ENCODE data around the gene NLRP3. TPM values are rescaled to one million over a fixed set of nuclear protein-coding genes. Genes with fewer than 3 reads are reported as not detected.
A peak's percentile ranks its signal among the peaks of the same experiment; 100 is the strongest.

The NLRP3 gene
- total and polyA plus RNA-seq, 3 experiments from 2014 or later: 1.8 to 3.0 (median 2.6) TPM

- POLR2A ChIA-PET: no interaction called here
- H3K27ac ChIP-seq (ENCODE audit: low read depth, low read length): no peak overlapping the region
- no peak overlapping the region for H3K4me3 ChIP-seq (ENCODE audit: low read length)
- Mint-ChIP-seq H3K36me3 (no peaks in the 10 kb centered on the region), H3K27ac (no peak overlapping the region), H3K27me3 (peaks cover 3 to 7% of the 10 kb centered on the region in 2 donors), H3K4me3 (no peak overlapping the region), H3K4me1 (peaks cover 4 to 14% (median 5%) of the 10 kb centered on the region in 3 donors), H3K9me3 (no peaks in the 10 kb centered on the region)
- H3K4me1 ChIP-seq (ENCODE audit: insufficient read depth, low read length): peaks cover 5% of the 10 kb centered on the region
- DNase-seq: no peak
- H3K9me3 ChIP-seq (ENCODE audit: low read length): no peaks in the 10 kb centered on the region
- H3K27me3 ChIP-seq (ENCODE audit: insufficient read depth, low read length, poor library complexity, severe bottlenecking): no peaks in the 10 kb centered on the region
- CTCF ChIA-PET: interaction anchor here (1.2 to 4.5 kb wide), 2 partner anchors 12 to 100 kb away, joined by 3 to 24 read pairs; no protein-coding TSS in a partner anchor
- H3K36me3 ChIP-seq (ENCODE audit: insufficient read depth, low read length): no peaks in the 10 kb centered on the region
These were observed 30.7 kb upstream of the NLRP3 start for GRCh38 chr1:247385283-247385682.

DNA sequence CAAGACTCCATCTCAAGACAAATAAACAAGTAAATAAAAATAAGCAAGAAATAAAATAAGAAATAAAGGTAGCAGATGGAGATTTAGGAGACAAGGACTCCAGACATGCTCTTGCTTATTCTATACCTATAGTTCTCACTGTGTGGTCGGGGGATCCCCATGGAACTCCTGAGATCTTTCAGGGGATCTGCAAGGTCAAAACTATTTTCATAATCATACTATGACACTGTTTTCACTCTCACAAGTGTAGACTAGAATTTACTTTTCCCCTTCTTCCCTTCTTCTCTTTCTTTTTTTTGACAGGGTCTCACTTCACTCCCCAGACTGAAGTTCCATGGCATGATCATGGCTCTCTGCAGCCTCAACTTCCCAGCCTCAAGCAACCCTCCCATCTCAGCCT, 29.8 kb upstream of the NLRP3 start:
- Mint-ChIP-seq H3K4me1 (peaks cover 6 to 14% (median 10%) of the 10 kb centered on the region in 3 donors), H3K36me3 (no peaks in the 10 kb centered on the region), H3K4me3 (no peak overlapping the region), H3K9me3 (no peaks in the 10 kb centered on the region), H3K27me3 (peaks cover 3 to 7% of the 10 kb centered on the region in 2 donors), H3K27ac (no peak overlapping the region)
- Histone ChIP-seq H3K9me3 (ENCODE audit: low read length) (no peaks in the 10 kb centered on the region), H3K27ac (ENCODE audit: low read depth, low read length) (no peak overlapping the region), H3K4me3 (ENCODE audit: low read length) (no peak overlapping the region), H3K4me1 (ENCODE audit: insufficient read depth, low read length) (peaks cover 10% of the 10 kb centered on the region), H3K36me3 (ENCODE audit: insufficient read depth, low read length) (no peaks in the 10 kb centered on the region), H3K27me3 (ENCODE audit: insufficient read depth, low read length, poor library complexity, severe bottlenecking) (no peaks in the 10 kb centered on the region)
- DNase-seq: no peak
- POLR2A ChIA-PET: no interaction called here
- CTCF ChIA-PET: interaction anchor here (1.2 to 5.6 kb wide), 3 partner anchors 12 to 101 kb away, joined by 3 to 154 read pairs (median 60); no protein-coding TSS in a partner anchor

GRCh38 chr1:247386687-247387086, 29.3 kb upstream of the NLRP3 start:
- Mint-ChIP-seq H3K27ac (peak overlapping the region in 1 of 8 donors; percentile 56), H3K4me3 (no peak overlapping the region)

GRCh38 chr1:247387096-247387495, 28.9 kb upstream of the NLRP3 start:
- DNase-seq: no peak
- POLR2A ChIA-PET: no interaction called here
- H3K27ac Mint-ChIP-seq: peak overlapping the region in 1 of 8 donors; percentile 56

More at GRCh38 chr1:247386687-247387086, 29.3 kb upstream of the NLRP3 start:
- H3K4me1 ChIP-seq (ENCODE audit: insufficient read depth, low read length): peaks cover 10% of the 10 kb centered on the region
- H3K4me3 ChIP-seq (ENCODE audit: low read length): no peak overlapping the region
- CTCF ChIA-PET: interaction anchor here (5.4 to 5.6 kb wide), 2 partner anchors 13 to 100 kb away, joined by 60 to 154 read pairs; no protein-coding TSS in a partner anchor
- H3K27me3 ChIP-seq (ENCODE audit: insufficient read depth, low read length, poor library complexity, severe bottlenecking): no peaks in the 10 kb centered on the region
- Mint-ChIP-seq H3K4me1 (peaks cover 6 to 14% (median 13%) of the 10 kb centered on the region in 3 donors), H3K36me3 (no peaks in the 10 kb centered on the region), H3K9me3 (no peaks in the 10 kb centered on the region), H3K27me3 (peaks cover 0 to 5% of the 10 kb centered on the region in 2 donors)
- H3K27ac ChIP-seq (ENCODE audit: low read depth, low read length): no peak overlapping the region
- no peaks in the 10 kb centered on the region for H3K9me3 ChIP-seq (ENCODE audit: low read length)
- H3K36me3 ChIP-seq (ENCODE audit: insufficient read depth, low read length): no peaks in the 10 kb centered on the region
- no peak for DNase-seq
- POLR2A ChIA-PET: no interaction called here

DNA sequence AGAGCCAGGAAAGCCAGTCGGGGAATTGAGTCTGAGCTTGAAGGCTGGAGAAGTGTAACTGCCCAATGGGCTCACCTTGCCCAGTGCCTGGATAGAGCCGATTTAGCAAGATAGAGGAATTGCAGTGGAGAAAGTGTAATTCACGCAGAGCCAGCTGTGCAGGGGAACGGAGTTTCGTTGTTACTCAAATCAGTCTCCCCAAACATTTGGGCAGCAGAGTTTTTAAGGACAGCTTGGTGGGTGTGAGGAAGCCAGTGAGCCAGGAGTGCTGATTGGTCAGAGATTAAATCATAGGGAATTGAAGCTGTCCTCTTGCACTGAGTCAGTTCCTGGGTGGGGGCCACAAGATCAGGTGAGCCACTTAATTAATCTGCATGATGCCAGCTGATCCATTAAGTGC, 28.4 kb upstream of the NLRP3 start:
- DNase-seq: no peak
- H3K27ac ChIP-seq (ENCODE audit: low read depth, low read length): no peak overlapping the region
- H3K27me3 Mint-ChIP-seq: peaks cover 0 to 5% of the 10 kb centered on the region in 2 donors
- H3K27ac Mint-ChIP-seq: no peak overlapping the region
- H3K4me1 Mint-ChIP-seq: peaks cover 6 to 14% (median 13%) of the 10 kb centered on the region in 3 donors
- no peaks in the 10 kb centered on the region for H3K27me3 ChIP-seq (ENCODE audit: insufficient read depth, low read length, poor library complexity, severe bottlenecking)
- POLR2A ChIA-PET: no interaction called here
- no peak overlapping the region for H3K4me3 Mint-ChIP-seq
- H3K9me3 Mint-ChIP-seq: no peaks in the 10 kb centered on the region
- no peaks in the 10 kb centered on the region for H3K9me3 ChIP-seq (ENCODE audit: low read length)
- no peaks in the 10 kb centered on the region for H3K36me3 ChIP-seq (ENCODE audit: insufficient read depth, low read length)
- H3K36me3 Mint-ChIP-seq: no peaks in the 10 kb centered on the region
- H3K4me1 ChIP-seq (ENCODE audit: insufficient read depth, low read length): peaks cover 10% of the 10 kb centered on the region
- CTCF ChIA-PET: interaction anchor here (1.3 to 5.6 kb wide), 3 partner anchors 14 to 100 kb away, joined by 3 to 154 read pairs (median 60); no protein-coding TSS in a partner anchor
- H3K4me3 ChIP-seq (ENCODE audit: low read length): no peak overlapping the region

More at GRCh38 chr1:247387096-247387495, 28.9 kb upstream of the NLRP3 start:
- CTCF ChIA-PET: interaction anchor here (1.3 to 5.6 kb wide), 3 partner anchors 13 to 100 kb away, joined by 3 to 154 read pairs (median 60); no protein-coding TSS in a partner anchor
- Histone ChIP-seq H3K27me3 (ENCODE audit: insufficient read depth, low read length, poor library complexity, severe bottlenecking) (no peaks in the 10 kb centered on the region), H3K4me3 (ENCODE audit: low read length) (no peak overlapping the region), H3K9me3 (ENCODE audit: low read length) (no peaks in the 10 kb centered on the region), H3K27ac (ENCODE audit: low read depth, low read length) (no peak overlapping the region), H3K36me3 (ENCODE audit: insufficient read depth, low read length) (no peaks in the 10 kb centered on the region), H3K4me1 (ENCODE audit: insufficient read depth, low read length) (peaks cover 10% of the 10 kb centered on the region)
- H3K4me3 Mint-ChIP-seq: no peak overlapping the region
- H3K9me3 Mint-ChIP-seq: no peaks in the 10 kb centered on the region
- peaks cover 0 to 5% of the 10 kb centered on the region in 2 donors for H3K27me3 Mint-ChIP-seq
- peaks cover 6 to 14% (median 13%) of the 10 kb centered on the region in 3 donors for H3K4me1 Mint-ChIP-seq
- no peaks in the 10 kb centered on the region for H3K36me3 Mint-ChIP-seq

GRCh38 chr1:247390116-247390791, 25.7 kb upstream of the NLRP3 start:
- no peaks in the 10 kb centered on the region for H3K27me3 ChIP-seq (ENCODE audit: insufficient read depth, low read length, poor library complexity, severe bottlenecking)
- peaks cover 0 to 3% of the 10 kb centered on the region in 2 donors for H3K27me3 Mint-ChIP-seq
- H3K4me1 Mint-ChIP-seq: peaks cover 6 to 13% (median 6%) of the 10 kb centered on the region in 3 donors
- H3K27ac ChIP-seq (ENCODE audit: low read depth, low read length): no peak overlapping the region
- H3K9me3 ChIP-seq (ENCODE audit: low read length): no peaks in the 10 kb centered on the region
- H3K4me3 Mint-ChIP-seq: peak overlapping the region; percentile 21 to 93 (median 82)
- no peak overlapping the region for H3K4me3 ChIP-seq (ENCODE audit: low read length)
- no peaks in the 10 kb centered on the region for H3K36me3 Mint-ChIP-seq
- H3K9me3 Mint-ChIP-seq: no peaks in the 10 kb centered on the region
- DNase-seq: peak; percentile 68 to 85 (median 76)
- H3K4me1 ChIP-seq (ENCODE audit: insufficient read depth, low read length): peaks cover 10% of the 10 kb centered on the region
- H3K27ac Mint-ChIP-seq: peak overlapping the region; percentile 8 to 90 (median 74)
- POLR2A ChIA-PET: interaction anchor here (0.6 to 1.3 kb wide), 4 partner anchors 26 to 1044 kb away, joined by 3 to 21 read pairs (median 4); partner anchors contain the start of gene NLRP3
- CTCF ChIA-PET: interaction anchor here (0.6 to 5.6 kb wide), 34 partner anchors 8 to 459 kb away, joined by 3 to 154 read pairs (median 4); partner anchors contain the start of genes AHCTF1 and NLRP3
- no peaks in the 10 kb centered on the region for H3K36me3 ChIP-seq (ENCODE audit: insufficient read depth, low read length)

DNA sequence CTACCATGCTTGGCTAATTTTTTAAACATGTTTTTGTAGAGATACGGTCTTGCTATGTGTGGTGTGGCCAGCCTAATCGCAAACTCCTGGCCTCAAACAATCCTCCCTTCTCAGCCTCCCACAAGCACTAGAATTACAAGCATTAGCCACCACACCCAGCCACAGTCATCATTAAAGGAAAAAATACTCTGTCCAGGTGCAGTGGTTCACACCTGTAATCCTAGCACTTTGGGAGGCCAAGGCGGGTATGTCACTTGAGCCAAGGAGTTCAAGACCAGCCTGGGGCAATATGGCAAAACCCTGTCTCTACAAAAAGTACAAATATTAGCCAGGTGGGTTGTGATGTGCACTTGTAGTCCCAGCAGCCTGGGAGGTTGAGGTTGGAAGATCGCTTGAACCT, 25.0 kb upstream of the NLRP3 start:
- H3K4me1 ChIP-seq (ENCODE audit: insufficient read depth, low read length): peaks cover 10% of the 10 kb centered on the region
- ChIA-PET CTCF (interaction anchor here (0.6 to 5.6 kb wide), 20 partner anchors 9 to 186 kb away, joined by 3 to 154 read pairs (median 4); partner anchors contain the start of gene NLRP3), POLR2A (interaction anchor here (0.7 to 1.3 kb wide), 3 partner anchors 25 to 1045 kb away, joined by 3 to 21 read pairs (median 5); partner anchors contain the start of gene NLRP3)

DNA sequence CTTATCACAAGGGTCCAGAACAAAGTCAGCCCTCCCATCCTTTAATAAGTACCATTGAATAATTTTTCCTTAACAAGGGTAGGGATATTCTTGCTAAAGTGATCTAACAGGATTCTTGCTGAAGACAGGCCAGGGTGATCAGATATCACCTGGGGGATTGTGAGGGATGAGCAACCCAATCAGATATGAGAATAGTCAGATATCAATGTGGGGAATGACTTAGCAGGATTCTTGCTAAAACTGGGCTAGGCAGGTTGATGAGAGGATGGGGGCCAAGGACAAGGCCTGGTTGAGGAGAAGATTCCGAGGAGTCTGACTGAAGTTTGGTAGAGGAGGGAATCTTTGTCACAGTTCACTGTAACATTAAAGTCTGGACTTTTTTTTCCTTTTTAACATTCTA, 23.9 kb upstream of the NLRP3 start:
- peaks cover 0 to 3% of the 10 kb centered on the region in 2 donors for H3K27me3 Mint-ChIP-seq

More for the DNA sequence above, 25.0 kb upstream of the NLRP3 start:
- no peaks in the 10 kb centered on the region for H3K36me3 ChIP-seq (ENCODE audit: insufficient read depth, low read length)
- no peak for DNase-seq
- peaks cover 6 to 13% (median 6%) of the 10 kb centered on the region in 3 donors for H3K4me1 Mint-ChIP-seq
- peaks cover 0 to 3% of the 10 kb centered on the region in 2 donors for H3K27me3 Mint-ChIP-seq
- H3K27me3 ChIP-seq (ENCODE audit: insufficient read depth, low read length, poor library complexity, severe bottlenecking): no peaks in the 10 kb centered on the region
- H3K4me3 ChIP-seq (ENCODE audit: low read length): no peak overlapping the region
- peak overlapping the region in 2 of 7 donors; percentile 15 to 25 for H3K4me3 Mint-ChIP-seq
- H3K9me3 ChIP-seq (ENCODE audit: low read length): no peaks in the 10 kb centered on the region
- no peaks in the 10 kb centered on the region for H3K36me3 Mint-ChIP-seq
- H3K9me3 Mint-ChIP-seq: no peaks in the 10 kb centered on the region
- peak overlapping the region in 1 of 8 donors; percentile 36 for H3K27ac Mint-ChIP-seq
- H3K27ac ChIP-seq (ENCODE audit: low read depth, low read length): no peak overlapping the region

More for the DNA sequence above, 23.9 kb upstream of the NLRP3 start:
- CTCF ChIA-PET: no interaction called here
- Histone ChIP-seq H3K27ac (ENCODE audit: low read depth, low read length) (no peak overlapping the region), H3K4me1 (ENCODE audit: insufficient read depth, low read length) (peaks cover 10% of the 10 kb centered on the region), H3K4me3 (ENCODE audit: low read length) (no peak overlapping the region), H3K27me3 (ENCODE audit: insufficient read depth, low read length, poor library complexity, severe bottlenecking) (no peaks in the 10 kb centered on the region), H3K9me3 (ENCODE audit: low read length) (no peaks in the 10 kb centered on the region), H3K36me3 (ENCODE audit: insufficient read depth, low read length) (no peaks in the 10 kb centered on the region)
- no peaks in the 10 kb centered on the region for H3K9me3 Mint-ChIP-seq
- H3K4me1 Mint-ChIP-seq: peaks cover 6 to 13% (median 6%) of the 10 kb centered on the region in 3 donors
- H3K4me3 Mint-ChIP-seq: no peak overlapping the region
- H3K36me3 Mint-ChIP-seq: no peaks in the 10 kb centered on the region
- H3K27ac Mint-ChIP-seq: peak overlapping the region in 2 of 8 donors; percentile 28 to 33
- POLR2A ChIA-PET: interaction anchor here (0.6 kb wide), 1 partner anchor 14 kb away, joined by 3 read pairs; no protein-coding TSS in a partner anchor
- DNase-seq: no peak

All from CD8-positive, alpha-beta memory T cell (primary cell).